HG03159 (cell line): Measurements from ENCODE around the gene YEATS4.
A peak's percentile ranks its signal among the peaks of the same experiment; 100 is the strongest.
"Not testable (repeated sequence)": the region's sequence is repeated elsewhere in the genome, so short reads cannot be mapped to it uniquely, and the experiment has no call there.

Source experiments
- ATAC-seq: cut with Tn5 transposase; IDR thresholded peaks from one replicate; pipeline ENCODE4 v1.9.1; 2021; ENCODE audit warnings: mild to moderate bottlenecking, moderate library complexity; ENCODE audit not compliant: unreplicated experiment

Gene YEATS4

DNA sequence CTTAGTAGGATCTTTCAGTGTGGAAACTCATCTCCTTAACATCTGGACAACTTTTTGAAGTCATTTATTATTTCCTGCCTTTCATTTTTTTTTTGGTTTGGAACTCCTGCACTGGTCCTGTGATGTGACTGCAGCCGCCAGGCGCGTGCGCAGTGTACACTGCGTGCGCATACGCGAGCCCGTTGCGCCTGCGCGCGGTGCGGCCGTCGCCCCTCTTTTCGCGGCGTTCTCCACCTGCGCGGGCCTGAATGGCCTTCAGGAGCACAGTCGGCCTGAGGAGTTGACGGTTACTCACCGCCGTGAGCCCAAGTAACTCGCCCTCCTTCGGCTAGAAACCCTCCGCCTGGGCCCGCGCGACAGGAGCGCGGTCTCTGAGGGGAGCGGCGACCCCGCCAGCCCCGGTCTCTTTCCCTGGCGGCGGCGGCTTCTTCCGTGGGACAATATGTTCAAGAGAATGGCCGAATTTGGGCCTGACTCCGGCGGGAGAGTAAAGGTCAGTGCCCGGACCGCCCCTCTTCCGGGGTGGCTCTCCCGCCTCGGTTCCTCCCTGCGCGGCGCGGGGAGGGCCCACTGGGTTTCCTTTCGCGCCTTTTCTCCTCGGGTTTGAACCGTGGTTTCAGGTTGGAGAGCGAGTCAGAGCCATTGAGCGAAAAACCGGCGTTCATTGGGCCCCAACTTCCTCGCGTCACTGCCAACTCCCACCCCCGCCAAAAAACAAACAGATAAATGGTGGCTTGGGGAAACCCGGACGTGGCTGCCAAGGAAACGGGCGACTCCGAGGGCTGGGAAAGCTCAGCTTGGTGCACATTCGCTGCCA, at the start of gene YEATS4:
Gene YEATS4 (plus strand): TSS at position 213 of the 817 bp plus-strand sequence. CDS start 230 bp downstream, at position 443.
- peak; percentile 82 for ATAC-seq

DNA sequence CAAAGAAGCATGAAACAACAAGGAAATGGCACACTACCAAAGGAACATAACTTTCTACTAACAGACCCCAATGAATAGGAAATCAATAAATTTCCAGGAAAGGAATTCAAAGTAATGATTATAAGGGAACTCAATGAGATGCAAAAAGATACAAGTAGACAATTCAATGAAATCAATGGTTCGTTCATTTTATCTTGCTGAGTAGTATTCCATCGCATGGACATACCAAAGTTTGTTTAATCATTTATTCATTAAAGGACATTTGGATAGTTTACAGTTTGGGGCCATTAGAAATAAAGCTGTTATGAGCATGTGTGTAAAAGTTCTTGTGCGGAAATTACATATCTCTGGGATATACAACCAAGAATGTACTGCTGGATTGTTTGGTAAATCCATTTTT, 46.3 kb upstream of the YEATS4 start:
- ATAC-seq: no peak

DNA sequence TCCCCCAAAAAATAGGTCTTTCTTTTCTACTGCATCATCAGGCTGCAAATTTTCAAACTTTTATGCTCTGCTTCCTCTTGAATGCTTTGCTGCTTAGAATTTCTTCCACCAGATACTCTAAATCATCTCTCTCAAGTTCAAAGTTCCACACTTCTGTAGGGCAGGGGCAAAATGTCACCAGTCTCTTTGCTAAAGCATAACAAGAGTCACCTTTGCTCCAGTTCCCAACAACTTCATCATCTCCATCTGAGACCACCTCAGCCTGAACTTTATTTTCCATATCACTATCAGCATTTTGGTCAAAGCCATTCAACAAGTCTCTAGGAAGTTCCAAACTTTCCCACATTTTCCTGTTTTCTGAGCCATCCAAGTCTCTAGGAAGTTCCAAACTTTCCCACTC, 42.8 kb upstream of the YEATS4 start:
- ATAC-seq: not testable (repeated sequence)

DNA sequence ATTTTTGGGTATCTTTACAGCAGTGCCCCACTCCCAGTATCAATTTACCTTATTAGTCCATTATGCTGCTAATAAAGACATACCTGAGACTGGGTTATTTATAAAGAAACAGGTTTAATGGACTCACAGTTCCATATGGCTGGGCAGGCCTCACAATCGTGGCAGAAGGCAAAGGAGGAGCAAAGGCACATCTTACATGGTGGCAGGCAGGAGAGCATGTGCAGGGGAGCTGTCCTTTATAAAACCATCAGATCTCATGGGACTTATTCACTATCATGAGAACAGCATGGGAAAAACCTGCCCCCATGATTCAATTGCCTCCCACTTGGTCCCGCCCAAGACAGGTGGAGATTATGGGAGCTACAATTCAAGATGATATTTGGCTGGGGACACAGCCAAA, 42.3 kb upstream of the YEATS4 start:
- ATAC-seq: not testable (repeated sequence)

DNA sequence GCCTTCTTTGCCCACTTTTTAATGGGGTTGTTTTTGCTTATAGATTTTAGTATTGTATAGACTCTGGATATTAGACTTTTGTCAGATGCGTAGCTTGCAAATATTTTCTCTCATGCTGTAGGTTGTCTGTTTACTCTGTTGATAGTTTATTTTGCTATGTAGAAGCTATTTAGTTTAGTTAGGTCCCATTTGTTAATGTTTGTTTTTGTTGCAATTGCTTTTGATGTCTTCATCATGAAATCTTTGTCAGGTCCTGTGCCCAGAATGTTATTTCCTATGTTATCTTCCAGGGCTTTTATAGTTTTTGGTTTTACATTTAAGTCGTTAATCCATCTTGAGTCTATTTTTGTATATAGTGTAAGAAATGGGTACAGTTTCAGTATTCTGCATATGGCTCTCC, 41.3 kb upstream of the YEATS4 start:
- ATAC-seq: no peak

DNA sequence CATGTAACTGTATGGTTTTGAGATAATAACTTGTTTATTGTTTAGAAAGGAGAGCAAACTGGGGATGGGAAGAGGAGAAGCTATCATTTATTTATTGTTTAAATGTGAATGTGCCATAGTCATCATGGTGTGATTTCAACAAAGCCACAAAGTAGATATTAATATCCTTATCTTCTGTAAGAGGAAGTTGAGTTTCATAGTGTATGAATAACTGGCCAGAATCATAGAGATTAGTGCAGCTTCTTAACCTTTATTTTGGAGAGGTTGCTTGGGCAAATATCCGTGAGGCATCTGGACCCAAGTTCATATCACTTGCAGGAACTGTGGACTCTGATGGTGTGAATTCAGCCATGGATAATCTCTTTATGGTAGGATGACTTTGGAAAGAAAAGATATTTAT, 38.2 kb upstream of the YEATS4 start:
- ATAC-seq: no peak

DNA sequence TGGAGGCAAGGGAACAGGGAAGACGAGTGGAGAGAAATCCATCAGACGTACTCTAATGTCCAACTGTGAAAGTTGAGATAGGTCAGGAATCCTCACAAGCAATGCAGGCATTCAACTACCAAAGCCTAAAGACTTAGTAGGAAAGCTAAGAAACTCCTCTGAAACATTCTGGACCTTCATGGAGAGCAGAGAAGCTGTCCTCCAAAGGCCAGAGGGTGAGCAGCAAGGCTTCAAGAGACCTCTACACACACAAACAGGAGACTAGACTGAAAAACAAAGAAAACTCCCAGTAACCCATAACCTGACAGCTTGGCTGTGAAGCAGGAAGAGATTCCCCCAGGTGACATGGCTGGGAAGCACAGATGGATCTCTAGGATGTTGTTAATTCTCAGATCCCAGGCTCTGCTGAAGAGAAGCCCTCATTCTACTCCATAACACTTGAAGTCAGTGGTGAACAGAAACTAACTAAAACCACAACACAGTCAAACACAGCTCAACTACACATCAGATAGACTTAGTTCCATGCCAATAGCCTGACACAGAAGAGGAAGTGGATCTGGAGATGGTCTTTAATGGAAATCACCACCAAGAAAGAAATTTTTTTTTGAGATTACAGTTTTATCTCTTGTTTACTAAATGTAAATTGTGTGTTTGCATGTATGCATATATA, 34.6 kb upstream of the YEATS4 start:
- peak; percentile 98 for ATAC-seq

DNA sequence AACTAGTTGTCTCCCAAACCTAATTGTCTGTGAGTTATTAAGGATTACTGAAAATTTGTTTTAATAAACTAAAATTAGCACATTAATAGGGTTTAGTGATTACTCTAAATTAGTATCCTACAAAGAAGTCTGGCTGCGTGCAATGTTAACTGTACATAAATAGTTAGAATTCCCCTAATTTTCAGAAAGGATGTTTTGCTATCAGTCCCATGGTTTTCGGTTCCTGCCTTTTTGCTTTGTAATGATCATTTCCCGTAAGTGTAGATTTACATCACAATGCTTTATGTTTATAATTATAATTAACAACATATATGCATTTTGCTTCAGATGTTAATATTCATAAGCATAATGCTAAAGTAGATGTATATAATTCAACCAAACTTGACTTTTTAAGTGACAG, 31.1 kb upstream of the YEATS4 start:
- no peak for ATAC-seq

DNA sequence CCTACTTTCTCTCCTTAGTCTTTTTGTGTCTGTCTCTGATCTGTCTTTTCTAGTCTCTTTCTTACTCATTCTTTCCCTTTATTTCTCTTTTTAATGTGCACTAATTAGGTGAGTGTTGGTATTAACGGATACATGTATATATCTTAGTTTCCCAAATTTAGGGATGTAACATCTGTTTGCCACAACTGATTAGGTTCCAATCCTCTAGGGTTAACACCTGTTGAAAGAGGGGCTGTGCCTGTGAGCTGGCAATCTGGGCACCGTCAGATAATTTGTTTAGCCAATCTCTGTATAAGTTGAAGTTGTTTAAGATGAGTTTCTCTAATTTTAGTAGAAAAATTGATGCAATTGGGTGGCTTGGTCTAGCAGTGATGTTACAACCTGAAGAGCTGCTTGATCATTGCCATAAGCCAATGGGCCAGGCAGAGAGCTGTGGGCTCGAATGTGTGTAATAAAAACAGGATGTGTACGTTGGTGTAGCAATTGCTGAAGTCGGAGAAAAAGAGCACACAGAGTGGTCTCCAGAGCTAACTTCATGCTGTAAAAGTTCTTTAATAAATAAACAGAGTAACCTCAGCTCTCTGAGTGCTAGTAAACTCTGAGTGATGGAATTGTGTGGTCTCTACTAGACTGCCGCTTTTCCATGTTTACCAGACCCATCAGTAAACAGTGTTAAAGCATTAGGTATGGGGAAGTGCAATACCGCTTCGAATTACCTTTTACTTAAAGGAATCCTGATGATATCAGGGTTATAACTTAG, 29.7 kb upstream of the YEATS4 start:
- no peak for ATAC-seq

DNA sequence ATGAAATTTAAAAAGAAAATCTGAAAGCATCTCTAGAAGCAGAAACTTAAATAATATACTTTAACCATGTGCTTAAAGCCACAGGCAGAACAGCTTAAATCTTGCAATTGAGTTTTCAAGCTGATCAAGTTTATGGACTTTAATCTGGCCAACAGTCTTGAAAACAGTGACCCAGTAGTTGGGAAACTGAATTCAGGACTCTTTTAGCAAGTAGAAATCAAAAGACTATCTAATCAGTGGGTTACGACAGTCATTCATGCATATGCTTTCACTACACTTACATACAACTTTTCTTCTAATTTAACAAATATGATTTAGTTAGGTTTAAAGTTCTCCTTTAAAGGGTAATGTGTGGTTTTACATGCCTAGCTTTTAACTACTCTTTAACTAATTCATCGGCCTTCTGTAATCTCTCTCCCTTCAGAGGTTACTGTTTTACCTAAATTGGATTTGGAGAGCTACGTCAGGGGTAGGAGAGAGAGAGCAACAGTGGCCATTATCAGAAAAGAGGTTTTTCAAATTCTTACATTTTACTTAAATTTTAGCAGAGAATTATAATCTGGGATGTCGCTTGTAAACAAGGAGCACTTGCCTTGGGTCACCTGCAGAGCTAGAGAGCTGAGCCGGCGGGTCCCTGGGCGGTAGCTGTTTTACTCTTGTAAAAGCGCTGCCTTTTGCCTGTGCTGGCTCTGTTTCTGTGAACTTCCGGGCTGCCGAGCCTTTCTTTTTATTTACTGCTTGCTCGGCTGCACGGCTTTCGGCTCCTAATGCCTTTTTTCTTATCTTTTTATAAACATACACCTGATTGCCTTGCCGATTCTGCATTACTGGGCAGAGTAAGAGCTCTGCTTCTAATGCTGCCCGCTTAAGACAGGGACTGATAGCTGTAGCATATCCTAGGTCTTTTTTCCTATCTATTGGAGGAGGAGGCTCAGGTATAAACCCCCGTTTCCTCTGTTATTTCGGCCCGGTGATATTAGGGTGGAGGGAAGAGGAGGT, 28.8 kb upstream of the YEATS4 start:
- peak; percentile 87 for ATAC-seq

DNA sequence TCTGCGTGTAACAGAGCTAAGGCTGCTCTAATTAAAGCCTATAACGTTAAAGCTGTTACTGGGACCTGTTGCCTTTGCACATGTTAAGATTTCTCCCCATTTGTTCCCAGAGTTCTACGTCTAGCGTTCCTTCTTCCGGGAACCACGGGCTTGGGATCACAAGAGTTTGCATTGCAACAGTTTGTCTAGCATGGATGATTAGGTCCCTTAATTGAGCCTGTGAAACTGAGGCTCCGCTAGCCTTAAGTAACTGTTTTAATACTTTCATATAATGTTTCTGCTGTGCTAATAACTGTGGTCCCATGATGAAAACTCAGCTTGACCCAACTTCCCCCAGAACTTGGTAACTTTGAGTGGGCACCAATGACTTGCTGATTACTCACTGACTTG, 28.0 kb upstream of the YEATS4 start:
- ATAC-seq: no peak

DNA sequence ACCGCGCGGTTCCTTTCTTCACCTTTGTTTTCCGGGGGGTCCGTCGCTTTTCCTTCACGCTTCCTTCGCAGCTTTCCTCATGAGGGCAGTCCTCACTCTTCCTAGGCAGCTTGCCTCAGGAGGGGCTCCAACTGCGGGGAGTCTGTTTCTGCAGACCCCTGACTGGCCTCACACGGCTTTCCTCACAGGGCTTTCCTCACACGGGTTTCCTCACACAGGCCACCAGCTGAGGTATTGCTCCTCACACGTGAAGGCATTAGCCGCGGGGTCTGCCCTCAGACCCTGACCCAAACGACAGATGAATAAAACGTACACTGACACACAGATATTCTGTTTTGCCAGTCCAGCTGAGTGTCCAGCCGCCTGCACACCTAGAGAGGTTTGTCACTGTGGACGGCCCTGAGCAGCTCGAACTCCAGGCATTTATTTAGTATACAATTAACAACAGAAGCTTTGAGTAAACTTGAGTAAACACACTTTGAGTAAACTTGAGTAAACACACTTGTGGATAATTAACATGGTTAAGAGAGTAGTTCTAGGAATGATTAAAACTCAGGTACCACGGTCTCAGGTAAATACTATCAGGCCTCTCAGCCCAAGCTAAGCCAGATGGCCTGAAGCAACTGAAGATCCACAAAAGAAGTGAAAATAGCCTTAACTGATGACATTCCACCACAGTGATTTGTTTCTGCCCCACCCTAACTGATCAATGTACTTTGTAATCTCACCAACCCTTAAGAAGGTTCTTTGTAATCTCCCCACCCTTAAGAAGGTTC, 27.4 kb upstream of the YEATS4 start:
- no peak for ATAC-seq

DNA sequence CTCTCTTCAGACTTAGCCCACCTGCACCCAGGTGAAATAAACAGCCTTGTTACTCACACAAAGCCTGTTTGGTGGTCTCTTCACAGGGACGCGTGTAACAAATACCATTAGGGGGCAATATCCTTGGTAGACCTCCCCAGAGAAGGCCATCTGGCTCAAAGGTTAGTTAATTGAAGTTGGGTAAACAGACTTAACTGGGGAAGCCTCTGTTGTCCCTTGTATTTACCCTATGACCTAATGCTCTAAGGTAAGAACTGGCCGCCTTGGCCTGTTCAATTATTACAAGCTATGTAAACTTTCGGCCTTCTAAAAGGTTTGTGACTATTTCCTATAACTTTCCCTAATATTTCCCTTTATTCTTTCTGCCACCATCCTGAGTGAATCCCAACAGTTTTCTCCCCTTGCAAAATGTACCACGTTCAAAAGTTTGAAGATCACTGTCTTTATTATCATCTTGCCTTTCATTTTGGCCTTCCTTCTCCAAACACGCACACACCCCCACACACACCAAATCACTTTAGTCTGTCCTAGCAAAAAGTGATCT, 26.7 kb upstream of the YEATS4 start:
- no peak for ATAC-seq

DNA sequence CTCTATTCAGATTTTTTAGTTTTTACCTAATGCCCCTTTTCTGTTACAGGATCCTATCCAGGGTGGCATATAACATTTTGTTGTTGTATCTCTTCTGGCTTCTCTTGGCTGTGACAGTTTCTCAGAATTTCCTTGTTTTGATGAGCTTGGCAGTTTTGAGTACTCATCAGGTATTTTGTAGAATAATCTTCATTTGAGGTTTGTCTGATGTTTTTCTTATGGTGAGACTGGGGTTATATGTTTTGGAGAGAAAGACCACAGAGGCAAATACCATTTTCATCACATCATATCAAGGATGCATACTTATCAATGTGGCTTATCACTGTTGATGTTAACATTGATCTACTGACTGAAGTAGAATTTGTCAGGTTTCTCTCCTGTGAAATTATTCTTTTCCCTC, 25.4 kb upstream of the YEATS4 start:
- no peak for ATAC-seq

DNA sequence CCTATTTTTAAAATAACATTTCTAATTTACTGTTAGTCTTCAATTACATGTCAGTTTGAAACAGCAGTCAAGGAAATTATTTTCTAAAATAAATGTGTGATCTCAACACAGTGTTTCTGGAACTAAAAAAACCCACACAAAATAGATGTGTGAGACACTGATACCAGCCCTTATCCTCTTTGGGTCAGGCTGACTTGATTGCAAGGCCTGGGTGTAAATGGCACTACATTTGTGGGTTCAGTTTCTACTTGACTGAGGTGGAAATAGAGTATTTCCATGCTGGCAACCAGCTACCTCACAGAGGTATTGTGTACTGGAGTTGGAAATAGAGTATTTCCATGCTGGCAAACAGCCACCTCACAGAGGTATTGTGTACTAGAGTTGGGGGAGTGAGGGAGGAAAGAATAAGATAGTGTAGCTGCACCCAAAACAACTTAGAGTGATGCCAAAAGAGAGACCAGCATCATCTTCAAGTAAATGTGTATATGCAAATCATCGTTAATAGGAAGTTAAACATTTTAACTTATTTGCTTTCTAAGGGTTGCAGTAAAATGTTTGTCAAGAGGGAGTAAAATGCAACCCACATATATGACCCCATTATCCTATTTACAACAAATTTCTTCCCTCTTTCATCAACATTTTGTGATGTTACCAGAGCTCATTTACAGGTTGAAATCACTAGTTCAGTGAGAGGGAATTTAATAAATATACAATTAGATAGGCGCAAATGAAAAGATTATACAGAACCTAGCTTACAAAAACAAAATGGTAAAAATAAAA, 22.0 kb upstream of the YEATS4 start:
- ATAC-seq: no peak

DNA sequence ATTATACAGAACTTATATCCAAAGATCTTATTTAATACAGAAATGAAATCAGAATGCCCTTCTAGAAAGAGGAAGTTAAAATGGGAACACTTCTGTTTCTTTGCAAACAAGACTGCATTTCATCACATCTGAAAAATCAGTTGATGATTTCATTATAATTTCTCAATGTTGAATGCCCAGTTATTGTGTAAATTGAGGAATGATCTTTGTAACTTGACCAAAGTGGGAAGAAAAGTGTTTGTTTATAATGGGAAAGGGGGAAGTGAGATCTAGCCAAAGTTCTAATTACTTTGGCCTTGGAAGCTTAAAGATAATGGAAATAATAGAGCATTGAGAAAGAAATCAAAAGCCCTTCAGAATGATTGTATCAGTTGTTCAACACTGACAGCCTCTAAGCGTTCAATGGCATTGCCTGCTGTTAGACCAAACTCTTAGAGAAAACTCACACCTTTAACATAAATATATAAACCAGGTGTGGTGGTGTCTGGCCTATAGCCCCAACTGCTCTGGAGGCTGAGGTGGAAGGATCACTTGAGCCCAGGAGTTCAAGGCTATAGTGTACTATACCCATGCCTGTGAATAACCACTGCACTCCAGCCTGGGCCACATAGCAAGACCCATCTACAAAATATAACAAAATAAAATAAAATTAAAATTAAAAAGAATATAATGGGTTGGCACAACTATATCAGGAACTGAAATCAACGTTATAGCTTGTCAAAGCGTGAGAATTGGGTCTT, 21.3 kb upstream of the YEATS4 start:
- ATAC-seq: no peak

DNA sequence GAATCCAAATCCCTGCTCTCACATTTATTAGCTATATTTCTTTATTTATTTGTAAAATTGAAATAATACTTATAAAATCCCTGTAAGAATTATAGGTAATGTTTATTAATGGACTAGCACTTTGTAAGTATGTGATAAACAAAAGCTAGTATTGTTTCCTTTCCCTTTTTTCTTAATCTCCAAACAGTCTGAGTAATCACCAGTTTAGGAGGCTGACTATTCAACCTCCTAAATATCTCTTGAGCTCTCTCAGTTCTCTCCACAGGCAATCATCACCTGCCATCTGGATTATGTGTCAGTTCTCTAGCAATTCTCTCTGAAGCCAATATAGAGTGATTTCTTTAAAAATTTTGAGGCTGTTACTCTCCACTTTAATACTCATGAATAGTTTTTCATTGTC, 20.6 kb upstream of the YEATS4 start:
- ATAC-seq: no peak

DNA sequence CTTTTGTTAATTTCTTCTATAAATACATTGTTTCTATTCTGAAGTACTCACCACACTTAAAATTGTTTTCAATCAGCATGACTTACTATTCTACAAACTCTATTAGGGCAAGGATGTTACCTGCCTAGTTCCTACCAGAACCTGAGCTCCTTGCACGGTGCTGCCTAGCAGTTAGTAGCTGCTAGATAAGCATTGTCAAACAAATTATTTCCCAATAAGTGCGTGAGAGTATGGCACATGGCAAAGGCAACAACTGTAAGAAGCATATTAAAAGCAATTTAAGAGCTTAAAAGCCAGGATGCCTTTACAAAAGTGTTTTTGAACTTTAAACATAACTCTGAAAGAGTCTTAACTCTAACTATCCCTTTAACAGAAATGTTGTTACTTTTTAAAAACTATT, 19.5 kb upstream of the YEATS4 start:
- ATAC-seq: no peak
